HT1080 (cell line): ENCODE data around the gene ACP3. TPM values are rescaled to one million over a fixed set of nuclear protein-coding genes. Genes with fewer than 3 reads are reported as not detected.

ENCODE experiments used
- DNase-seq: peaks from one replicate; pipeline ENCODE4 v3.0.0-alpha.2; 2015; ENCODE audit warnings: low read depth
- total RNA-seq: library from RNA; depleted of rRNA; stranded (reverse); fragments of >200 nt; shearing (Covaris generic); gene quantifications from 2 replicates; pipeline ENCODE4 v1.2.3, GENCODE V29; 2014; rRNA removed

The ACP3 gene
- total RNA-seq, 1 experiment from 2014 or later: 2.3 TPM

- DNase-seq: no peak
These were observed 89.4 kb downstream of the ACP3 start for GRCh38 chr3:132406587-132406986.

GRCh38 chr3:132407025-132407424 is 89.8 kb downstream of the ACP3 start:
- DNase-seq: no peak

Other genes with a start within 250 kb of the ACP3 start
- gene DNAJC13, start 100.1 kb downstream of the ACP3 start, total RNA-seq: 51.7 and 52.5 TPM in 2 replicates